Endodermal cell (in vitro differentiated cells): Measurements from ENCODE around the gene BMPR1B. TPM values are rescaled to one million over a fixed set of nuclear protein-coding genes. Genes with fewer than 3 reads are reported as not detected.
A peak's percentile ranks its signal among the peaks of the same experiment; 100 is the strongest.

ENCODE experiments used
- DNase-seq: peaks from one replicate; pipeline ENCODE4 v3.0.0-alpha.2; 2017
- H3K27ac ChIP-seq: 2 replicates; pipeline ENCODE4 v1.5.1; 2013; ENCODE audit warnings: mild to moderate bottlenecking, low read depth, low read length, moderate library complexity
- H3K27me3 ChIP-seq: 2 replicates; pipeline ENCODE4 v1.6.1; 2013; ENCODE audit warnings: mild to moderate bottlenecking, low read length, moderate library complexity; ENCODE audit not compliant: insufficient read depth, control insufficient read depth, poor library complexity, severe bottlenecking
- H3K36me3 ChIP-seq: 2 replicates; pipeline ENCODE4 v1.7.0; 2013; ENCODE audit warnings: mild to moderate bottlenecking, low read length, moderate library complexity; ENCODE audit not compliant: control insufficient read depth, insufficient read depth
- H3K4me1 ChIP-seq: one replicate; pipeline ENCODE4 v1.7.0; 2013; ENCODE audit warnings: low read length; ENCODE audit not compliant: control insufficient read depth, insufficient read depth
- H3K4me3 ChIP-seq: 2 replicates; pipeline ENCODE4 v1.5.1; 2013; ENCODE audit warnings: mild to moderate bottlenecking, low read length, moderate library complexity
- H3K9ac ChIP-seq: 2 replicates; pipeline ENCODE4 v1.6.1; 2013; ENCODE audit warnings: mild to moderate bottlenecking, low read length, moderate library complexity; ENCODE audit not compliant: poor library complexity, severe bottlenecking; ENCODE audit errors: extremely low read depth
- H3K9me3 ChIP-seq: 2 replicates; pipeline ENCODE4 v1.6.1; 2013; ENCODE audit warnings: mild to moderate bottlenecking, low read length, moderate library complexity; ENCODE audit not compliant: control insufficient read depth
- H3K27ac Mint-ChIP-seq: 2 replicates; pipeline ENCODE4 v1.8.0; 2020; ENCODE audit warnings: mixed read lengths
- H3K27me3 Mint-ChIP-seq: 2 replicates; pipeline ENCODE4 v1.8.0; 2021; ENCODE audit warnings: mild to moderate bottlenecking, mixed read lengths; ENCODE audit not compliant: insufficient read depth
- H3K36me3 Mint-ChIP-seq: 2 replicates; pipeline ENCODE4 v1.8.0; 2020; ENCODE audit warnings: low read depth, mixed read lengths
- H3K4me1 Mint-ChIP-seq: 2 replicates; pipeline ENCODE4 v1.8.0; 2020; ENCODE audit warnings: mixed read lengths
- H3K4me3 Mint-ChIP-seq: 2 replicates; pipeline ENCODE4 v1.8.0; 2020; ENCODE audit warnings: mild to moderate bottlenecking, moderate library complexity, mixed read lengths
- H3K9me3 Mint-ChIP-seq: 2 replicates; pipeline ENCODE4 v1.8.0; 2020; ENCODE audit warnings: mild to moderate bottlenecking, mixed read lengths
- CTCF ChIP-seq: fragments of 200-600 bp; sonication (generic); conservative IDR thresholded peaks from 2 replicates; pipeline ENCODE4 v1.5.0; 2021; ENCODE audit warnings: antibody characterized with exemption, mild to moderate bottlenecking
- WGBS, 2 experiments: methylation state at CpG; one replicate each; pipeline versions ENCODE4 v1.1.5 to v1.1.7; 2013; ENCODE audit warnings: missing lambda C conversion rate in 2 of 2, mixed read lengths in 1 of 2; ENCODE audit not compliant: insufficient coverage in 1 of 2, insufficient read length in 1 of 2; 5-methylcytosine and 5-hydroxymethylcytosine counted together
- total RNA-seq, 2 donors: library from RNA; stranded (reverse); fragmentation: NEBNext Ultra II Directional in 1 of 2; extraction: Animal tissue kit (Norgen Biotek cat#: 25700) in 1 of 2; gene quantifications; 2 replicates in 1 of 2; 3 replicates in 1 of 2; pipeline ENCODE4 v1.2.1, GENCODE V29; 2021

BMPR1B gene
- total RNA-seq, 2 donors from 2014 or later, result 2.8 to 3.6 TPM

GRCh38 chr4:95120456-95120855 is 362.7 kb downstream of the BMPR1B start:
- H3K27me3 ChIP-seq, result no peaks in the 10 kb centered on the region
- no peak for TF ChIP-seq CTCF
- no peaks in the 10 kb centered on the region for H3K9me3 ChIP-seq
- no peak overlapping the region for H3K9ac ChIP-seq
- H3K4me1 Mint-ChIP-seq, result peaks cover 7% of the 10 kb centered on the region
- WGBS, 2 experiments, result 93 to 100% methylated on average over 2 of the region's 2 CpGs
- H3K27me3 Mint-ChIP-seq, result no peaks in the 10 kb centered on the region
- peaks cover 1% of the 10 kb centered on the region for H3K36me3 Mint-ChIP-seq
- no peaks in the 10 kb centered on the region for H3K36me3 ChIP-seq
- H3K4me3 ChIP-seq, result no peak overlapping the region
- H3K4me1 ChIP-seq, result no peaks in the 10 kb centered on the region
- DNase-seq, result no peak
- H3K4me3 Mint-ChIP-seq, result no peak overlapping the region
- H3K27ac Mint-ChIP-seq, result no peak overlapping the region
- H3K9me3 Mint-ChIP-seq, result no peaks in the 10 kb centered on the region
- no peak overlapping the region for H3K27ac ChIP-seq

GRCh38 chr4:95122001-95122400 is 364.2 kb downstream of the BMPR1B start:
- no peaks in the 10 kb centered on the region for H3K4me1 ChIP-seq
- Mint-ChIP-seq H3K27me3 (no peaks in the 10 kb centered on the region), H3K27ac (no peak overlapping the region), H3K4me3 (no peak overlapping the region), H3K4me1 (peaks cover 7% of the 10 kb centered on the region), H3K36me3 (no peaks in the 10 kb centered on the region), H3K9me3 (no peaks in the 10 kb centered on the region)
- no peak for TF ChIP-seq CTCF
- DNase-seq, result no peak
- H3K4me3 ChIP-seq, result no peak overlapping the region
- no peaks in the 10 kb centered on the region for H3K36me3 ChIP-seq
- H3K27me3 ChIP-seq, result no peaks in the 10 kb centered on the region
- no peak overlapping the region for H3K9ac ChIP-seq
- H3K9me3 ChIP-seq, result no peaks in the 10 kb centered on the region
- 84 to 85% methylated on average over 8 to 9 of the region's 9 CpGs for WGBS, 2 experiments
- no peak overlapping the region for H3K27ac ChIP-seq

GRCh38 chr4:95124906-95125504 is 367.2 kb downstream of the BMPR1B start:
- Histone ChIP-seq H3K27ac (no peak overlapping the region), H3K9me3 (no peaks in the 10 kb centered on the region)
- H3K36me3 Mint-ChIP-seq, result no peaks in the 10 kb centered on the region

More at GRCh38 chr4:95124906-95125504, 367.2 kb downstream of the BMPR1B start:
- no peaks in the 10 kb centered on the region for H3K9me3 Mint-ChIP-seq
- no peak overlapping the region for H3K4me3 ChIP-seq
- DNase-seq, result peak; percentile 75
- H3K4me3 Mint-ChIP-seq, result no peak overlapping the region
- 67 to 71% methylated on average over 3 to 4 of the region's 4 CpGs for WGBS, 2 experiments
- H3K4me1 ChIP-seq, result no peaks in the 10 kb centered on the region
- H3K27me3 ChIP-seq, result no peaks in the 10 kb centered on the region
- H3K27ac Mint-ChIP-seq, result no peak overlapping the region
- H3K4me1 Mint-ChIP-seq, result no peaks in the 10 kb centered on the region
- TF ChIP-seq CTCF, result peak; percentile 85
- H3K27me3 Mint-ChIP-seq, result no peaks in the 10 kb centered on the region
- H3K9ac ChIP-seq, result no peak overlapping the region
- no peaks in the 10 kb centered on the region for H3K36me3 ChIP-seq
